ENCODE results near the gene COMMD6. TPM values are rescaled to one million over a fixed set of nuclear protein-coding genes. Genes with fewer than 3 reads are reported as not detected.

Gene COMMD6
- total RNA-seq, 2 experiments from 2014 or later = 81.3 to 87.6 TPM

DNA sequence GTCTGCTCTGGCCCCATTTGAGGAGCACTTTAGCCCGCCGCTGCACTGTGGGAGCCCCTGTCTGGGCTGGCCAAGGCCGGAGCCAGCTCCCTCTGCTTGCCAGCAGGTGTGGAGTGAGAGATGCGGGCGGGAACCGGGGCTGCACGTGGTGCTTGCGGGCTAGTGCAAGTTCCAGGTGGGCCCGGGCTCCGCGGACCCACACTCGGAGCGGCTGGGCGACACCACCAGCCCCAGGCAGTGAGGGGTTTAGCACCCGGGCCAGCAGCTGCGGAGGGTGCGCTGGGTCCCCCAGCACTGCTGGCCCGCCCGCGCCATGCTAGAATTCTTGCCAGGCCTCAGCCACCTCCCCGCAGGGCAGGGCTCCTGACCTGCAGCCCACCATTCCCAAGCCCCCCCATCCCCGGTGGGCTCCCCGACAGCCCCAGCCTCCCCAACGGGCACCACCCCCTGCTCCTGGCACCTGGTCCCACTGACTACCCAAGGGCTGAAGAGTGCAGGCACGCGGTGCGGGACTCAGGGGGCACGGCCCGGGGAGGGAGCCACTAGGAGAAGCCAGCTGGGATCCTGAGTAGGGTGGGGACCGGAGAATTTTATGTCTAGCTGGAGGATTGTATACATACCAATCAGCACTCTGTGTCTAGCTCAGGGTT is 19.1 kb downstream of the COMMD6 start:
- POLR2A ChIA-PET = no interaction called here
- DNase-seq (ENCODE audit: low spot score) = no peak
- no peak for TF ChIP-seq EZH2phosphoT487 (IDR thresholded peaks at IDR 0.05; ENCODE audit: borderline replicate concordance, low read depth, low read length)
- TF ChIP-seq, protein P1, sequence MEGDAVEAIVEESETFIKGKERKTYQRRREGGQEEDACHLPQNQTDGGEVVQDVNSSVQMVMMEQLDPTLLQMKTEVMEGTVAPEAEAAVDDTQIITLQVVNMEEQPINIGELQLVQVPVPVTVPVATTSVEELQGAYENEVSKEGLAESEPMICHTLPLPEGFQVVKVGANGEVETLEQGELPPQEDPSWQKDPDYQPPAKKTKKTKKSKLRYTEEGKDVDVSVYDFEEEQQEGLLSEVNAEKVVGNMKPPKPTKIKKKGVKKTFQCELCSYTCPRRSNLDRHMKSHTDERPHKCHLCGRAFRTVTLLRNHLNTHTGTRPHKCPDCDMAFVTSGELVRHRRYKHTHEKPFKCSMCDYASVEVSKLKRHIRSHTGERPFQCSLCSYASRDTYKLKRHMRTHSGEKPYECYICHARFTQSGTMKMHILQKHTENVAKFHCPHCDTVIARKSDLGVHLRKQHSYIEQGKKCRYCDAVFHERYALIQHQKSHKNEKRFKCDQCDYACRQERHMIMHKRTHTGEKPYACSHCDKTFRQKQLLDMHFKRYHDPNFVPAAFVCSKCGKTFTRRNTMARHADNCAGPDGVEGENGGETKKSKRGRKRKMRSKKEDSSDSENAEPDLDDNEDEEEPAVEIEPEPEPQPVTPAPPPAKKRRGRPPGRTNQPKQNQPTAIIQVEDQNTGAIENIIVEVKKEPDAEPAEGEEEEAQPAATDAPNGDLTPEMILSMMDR (conservative IDR thresholded peaks at IDR 0.05; ENCODE audit: low read length) = no peak

DNA sequence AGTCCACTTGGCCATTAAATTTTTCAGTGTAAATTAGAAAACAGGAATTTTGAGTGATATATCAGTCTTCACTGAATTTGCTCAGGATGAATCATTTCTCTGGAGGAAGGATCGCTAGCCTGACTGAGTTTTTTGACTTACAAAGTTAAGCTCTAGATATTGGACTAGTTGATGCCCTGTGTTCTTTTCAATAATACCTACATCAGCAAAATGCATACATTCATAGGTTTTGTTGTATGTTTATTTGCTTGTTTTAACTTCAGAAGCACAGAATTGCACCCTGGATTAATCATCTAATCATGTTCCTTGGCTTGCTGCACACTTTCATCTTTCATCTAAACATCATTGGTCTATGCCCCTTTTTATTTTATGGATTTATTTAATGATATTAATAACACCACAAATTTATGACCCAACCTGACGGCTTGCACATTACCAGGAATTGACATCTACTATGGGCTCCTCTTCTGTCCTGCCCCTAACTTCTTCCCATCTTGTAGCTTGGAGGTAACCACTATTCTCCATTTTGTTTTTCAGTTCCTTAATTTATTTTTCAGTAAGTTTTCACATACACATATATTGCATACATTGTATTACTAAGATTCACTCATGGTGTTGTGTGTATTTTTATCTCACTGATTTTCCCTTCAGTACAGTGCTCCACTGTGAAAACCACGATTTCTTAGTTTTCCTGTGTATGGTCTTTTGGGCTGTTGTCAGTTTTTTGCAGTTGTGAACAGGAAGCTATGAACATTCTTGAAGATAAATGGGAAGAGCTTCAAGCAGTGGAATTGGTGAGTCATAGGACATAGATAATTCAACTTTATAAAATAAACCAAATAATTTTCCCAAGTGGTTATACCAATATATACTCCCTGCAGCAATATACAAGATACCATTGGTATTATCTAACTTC is 23.3 kb downstream of the COMMD6 start:
- POLR2A ChIA-PET = no interaction called here
- no peaks in the 10 kb centered on the region for H3K36me3 ChIP-seq (ENCODE audit: insufficient read depth, low read length)
- CTCF ChIA-PET (ENCODE audit: unreplicated experiment) = no interaction called here

More for the DNA sequence above, 19.1 kb downstream of the COMMD6 start:
- H3K4me2 ChIP-seq (ENCODE audit: low read length) = no peak overlapping the region
- no peaks in the 10 kb centered on the region for H3K79me2 ChIP-seq (ENCODE audit: insufficient read depth, low read depth, low read length)
- H3K36me3 ChIP-seq (ENCODE audit: insufficient read depth, low read length) = no peaks in the 10 kb centered on the region
- H3K4me3 ChIP-seq (ENCODE audit: low read depth, low read length, poor library complexity, severe bottlenecking) = no peak overlapping the region
- H3K4me1 ChIP-seq (ENCODE audit: insufficient read depth, low read length, poor library complexity, severe bottlenecking) = no peaks in the 10 kb centered on the region
- no peaks in the 10 kb centered on the region for H3K9me2 ChIP-seq (ENCODE audit: insufficient read depth, low read length)
- no peak overlapping the region for H3K27ac ChIP-seq (ENCODE audit: low read depth, low read length, poor library complexity, severe bottlenecking)
- intact Hi-C loops (cut with micrococcal nuclease; ENCODE audit: unreplicated experiment) = no loop called here
- no TSS peak for BruUV-seq (replicated peaks)
- no peak overlapping the region for H2AFZ ChIP-seq (ENCODE audit: low read length)
- H3K9me3 ChIP-seq (ENCODE audit: low read length) = 0 out of 2 replicates have a peak, but pooled peaks cover 12% of the 10 kb centered on the region
- no peaks in the 10 kb centered on the region for H4K20me1 ChIP-seq (ENCODE audit: insufficient read depth, low read length)
- CTCF ChIA-PET (ENCODE audit: unreplicated experiment) = no interaction called here

More for the DNA sequence above, 23.3 kb downstream of the COMMD6 start:
- no peak for DNase-seq (ENCODE audit: low spot score)
- Histone ChIP-seq H3K4me1 (ENCODE audit: insufficient read depth, low read length, poor library complexity, severe bottlenecking) (peaks cover 5% of the 10 kb centered on the region), H3K9me3 (ENCODE audit: low read length) (0 out of 2 replicates have a peak, but pooled peaks cover 8% of the 10 kb centered on the region), H3K9me2 (ENCODE audit: insufficient read depth, low read length) (no peaks in the 10 kb centered on the region), H3K4me2 (ENCODE audit: low read length) (no peak overlapping the region), H3K27ac (ENCODE audit: low read depth, low read length, poor library complexity, severe bottlenecking) (no peak overlapping the region), H2AFZ (ENCODE audit: low read length) (no peak overlapping the region), H3K4me3 (ENCODE audit: low read depth, low read length, poor library complexity, severe bottlenecking) (no peak overlapping the region), H3K79me2 (ENCODE audit: insufficient read depth, low read depth, low read length) (no peaks in the 10 kb centered on the region), H4K20me1 (ENCODE audit: insufficient read depth, low read length) (no peaks in the 10 kb centered on the region)
- TF ChIP-seq, protein P1 (conservative IDR thresholded peaks at IDR 0.05; ENCODE audit: low read length) = no peak
- no peak for TF ChIP-seq EZH2phosphoT487 (IDR thresholded peaks at IDR 0.05; ENCODE audit: borderline replicate concordance, low read depth, low read length)
- no TSS peak for BruUV-seq (replicated peaks)
- intact Hi-C loops (cut with micrococcal nuclease; ENCODE audit: unreplicated experiment) = no loop called here

Measured in OCI-LY7 (cell line).